T-helper 17 cell (primary cell): ENCODE measurements around the gene NKAIN2. TPM values are rescaled to one million over a fixed set of nuclear protein-coding genes. Genes with fewer than 3 reads are reported as not detected.
"Not testable (repeated sequence)": the region's sequence is repeated elsewhere in the genome, so short reads cannot be mapped to it uniquely, and the experiment has no call there.

Source experiments
- ATAC-seq: fragments of 150-1000 bp; cut with Tn5 transposase; 2 replicates; pipeline ENCODE4 v1.10.0; 2021; ENCODE audit warnings: mild to moderate bottlenecking, moderate library complexity
- DNase-seq, 3 donors: peaks; one replicate each; pipeline versions ENCODE4 v3.0.0 to v3.0.0-alpha.2; 2020 to 2021
- H3K9me3 ChIP-seq: one replicate; pipeline ENCODE4 v1.7.0; 2013; ENCODE audit warnings: low read length, mild to moderate bottlenecking; ENCODE audit not compliant: control insufficient read depth, poor library complexity, severe bottlenecking
- H3K27ac Mint-ChIP-seq: one replicate; pipeline ENCODE4 v1.8.0; 2022; ENCODE audit warnings: mild to moderate bottlenecking, moderate library complexity, mixed read lengths
- H3K27me3 Mint-ChIP-seq: one replicate; pipeline ENCODE4 v1.8.0; 2022; ENCODE audit warnings: mixed read lengths
- H3K36me3 Mint-ChIP-seq: one replicate; pipeline ENCODE4 v1.8.0; 2022; ENCODE audit warnings: low read depth, mixed read lengths
- H3K4me1 Mint-ChIP-seq: one replicate; pipeline ENCODE4 v1.8.0; 2022; ENCODE audit warnings: mild to moderate bottlenecking, mixed read lengths
- H3K4me3 Mint-ChIP-seq: one replicate; pipeline ENCODE4 v1.8.0; 2022; ENCODE audit warnings: mild to moderate bottlenecking, moderate library complexity, mixed read lengths
- total RNA-seq, 4 donors: library from RNA in 2 of 4; stranded (reverse) in 2 of 4; gene quantifications; one replicate each; pipeline ENCODE4 v1.2.3 and lab custom pipeline; 2022 to 2026

The NKAIN2 gene
- total RNA-seq, 2 donors from 2014 or later = 0.13 TPM; not detected in 1

GRCh38 chr6:123909989-123910388, 106.3 kb downstream of the NKAIN2 start:
- no peaks in the 10 kb centered on the region for H3K27me3 Mint-ChIP-seq
- DNase-seq (no peak), ATAC-seq (no peak)
- no peak overlapping the region for H3K27ac Mint-ChIP-seq
- no peaks in the 10 kb centered on the region for H3K36me3 Mint-ChIP-seq
- no peaks in the 10 kb centered on the region for H3K4me1 Mint-ChIP-seq
- H3K4me3 Mint-ChIP-seq = no peak overlapping the region
- no peaks in the 10 kb centered on the region for H3K9me3 ChIP-seq

GRCh38 chr6:123913863-123914262, 110.2 kb downstream of the NKAIN2 start:
- no peak overlapping the region for H3K4me3 Mint-ChIP-seq
- H3K4me1 Mint-ChIP-seq = no peaks in the 10 kb centered on the region
- H3K27ac Mint-ChIP-seq = no peak overlapping the region
- no peaks in the 10 kb centered on the region for H3K9me3 ChIP-seq
- ATAC-seq = no peak
- no peak for DNase-seq
- H3K36me3 Mint-ChIP-seq = no peaks in the 10 kb centered on the region
- H3K27me3 Mint-ChIP-seq = no peaks in the 10 kb centered on the region

GRCh38 chr6:123923379-123923778, 119.7 kb downstream of the NKAIN2 start:
- not testable (repeated sequence) for H3K36me3 Mint-ChIP-seq, ATAC-seq, H3K4me3 Mint-ChIP-seq, H3K27me3 Mint-ChIP-seq, DNase-seq, H3K9me3 ChIP-seq, H3K27ac Mint-ChIP-seq, H3K4me1 Mint-ChIP-seq

DNA sequence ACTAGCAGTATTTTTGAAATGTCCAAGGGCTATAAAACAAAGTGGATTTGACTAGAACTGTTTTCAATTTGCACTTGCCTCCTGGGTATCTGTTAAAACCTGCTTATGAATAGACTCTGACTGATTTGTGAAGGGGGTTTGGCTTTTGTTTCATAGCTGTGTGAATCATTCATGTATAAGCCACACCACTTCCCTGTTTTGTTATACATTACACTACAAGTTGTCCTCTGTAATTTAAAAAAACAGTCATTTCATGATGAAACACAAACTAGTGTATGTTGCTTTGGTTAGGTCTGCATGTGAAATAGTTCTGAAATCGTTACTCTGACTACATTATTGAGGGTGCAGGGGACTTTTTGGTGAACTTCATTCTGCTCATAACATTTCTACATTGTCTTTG, 121.7 kb downstream of the NKAIN2 start:
- DNase-seq (no peak), ATAC-seq (no peak)
- no peaks in the 10 kb centered on the region for H3K36me3 Mint-ChIP-seq
- no peaks in the 10 kb centered on the region for H3K27me3 Mint-ChIP-seq
- no peak overlapping the region for H3K4me3 Mint-ChIP-seq
- no peaks in the 10 kb centered on the region for H3K4me1 Mint-ChIP-seq
- H3K9me3 ChIP-seq = no peaks in the 10 kb centered on the region
- no peak overlapping the region for H3K27ac Mint-ChIP-seq

GRCh38 chr6:123925842-123926399, 122.3 kb downstream of the NKAIN2 start:
- Mint-ChIP-seq H3K27me3 (no peaks in the 10 kb centered on the region), H3K27ac (no peak overlapping the region), H3K36me3 (no peaks in the 10 kb centered on the region), H3K4me3 (no peak overlapping the region), H3K4me1 (no peaks in the 10 kb centered on the region)
- H3K9me3 ChIP-seq = no peaks in the 10 kb centered on the region
- ATAC-seq (no peak), DNase-seq (no peak)

DNA sequence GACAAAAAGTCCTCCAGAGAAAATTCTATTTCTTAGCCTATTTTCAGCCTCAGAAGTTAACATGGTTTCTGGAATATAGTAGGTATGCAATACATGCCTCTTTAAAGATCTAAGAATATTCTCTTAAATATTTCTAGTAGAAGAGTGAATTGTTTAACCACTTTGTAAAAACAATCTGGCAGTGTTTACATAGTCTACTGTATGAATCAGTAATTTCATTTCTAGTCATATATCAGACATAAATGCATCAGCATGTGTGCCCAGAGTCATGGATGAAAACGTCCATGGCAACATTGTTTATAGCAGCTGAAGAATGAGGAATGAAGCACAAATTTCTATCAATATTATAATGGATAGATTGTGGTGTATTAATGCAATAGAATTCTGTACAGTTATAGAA, 124.9 kb downstream of the NKAIN2 start:
- H3K27me3 Mint-ChIP-seq = no peaks in the 10 kb centered on the region
- no peak overlapping the region for H3K4me3 Mint-ChIP-seq
- no peaks in the 10 kb centered on the region for H3K4me1 Mint-ChIP-seq
- H3K27ac Mint-ChIP-seq = no peak overlapping the region
- H3K36me3 Mint-ChIP-seq = no peaks in the 10 kb centered on the region
- no peak for ATAC-seq
- no peak for DNase-seq
- H3K9me3 ChIP-seq = no peaks in the 10 kb centered on the region

DNA sequence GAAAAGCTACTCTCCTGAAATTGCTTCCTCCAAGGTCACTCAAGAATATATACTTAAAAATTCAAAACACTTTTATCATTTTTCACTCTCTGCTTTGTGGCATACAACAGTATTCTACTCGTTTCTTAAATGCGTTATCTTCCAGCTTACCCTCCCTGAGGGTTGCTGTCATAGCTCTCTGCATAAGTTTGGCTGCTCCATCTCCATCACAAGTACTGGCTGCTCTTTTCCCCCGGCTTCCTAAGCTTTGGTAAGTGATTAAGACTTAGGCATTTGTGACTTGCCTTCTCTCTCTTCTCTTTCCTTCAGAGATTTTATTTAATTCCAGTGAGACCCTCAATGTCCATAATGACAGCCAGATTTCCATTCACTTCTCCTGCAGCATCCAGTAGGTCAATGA, 128.3 kb downstream of the NKAIN2 start:
- Mint-ChIP-seq H3K27ac (no peak overlapping the region), H3K4me3 (no peak overlapping the region), H3K27me3 (no peaks in the 10 kb centered on the region), H3K4me1 (no peaks in the 10 kb centered on the region), H3K36me3 (no peaks in the 10 kb centered on the region)
- ATAC-seq (no peak), DNase-seq (no peak)
- H3K9me3 ChIP-seq = no peaks in the 10 kb centered on the region

DNA sequence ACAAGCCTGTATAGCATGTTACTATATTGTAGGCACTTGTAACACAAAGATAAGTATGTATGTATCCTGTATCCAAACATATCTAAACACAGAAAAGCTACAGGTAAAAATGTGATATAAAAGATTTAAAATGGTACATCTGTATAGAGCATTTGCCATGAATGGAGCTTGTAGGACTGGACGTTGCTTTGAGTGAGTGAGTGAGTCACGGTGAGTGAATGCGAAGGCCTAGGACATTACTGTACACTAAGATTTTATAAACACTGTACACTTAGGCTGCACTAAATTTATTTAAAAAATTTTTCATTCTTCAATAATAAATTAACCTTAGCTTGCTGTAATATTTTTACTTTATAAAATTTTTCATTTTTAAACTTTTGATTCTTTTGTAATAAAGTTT, 136.9 kb downstream of the NKAIN2 start:
- no peaks in the 10 kb centered on the region for H3K27me3 Mint-ChIP-seq
- no peaks in the 10 kb centered on the region for H3K9me3 ChIP-seq
- H3K4me1 Mint-ChIP-seq = no peaks in the 10 kb centered on the region
- no peak overlapping the region for H3K27ac Mint-ChIP-seq
- ATAC-seq = no peak
- DNase-seq = no peak
- no peak overlapping the region for H3K4me3 Mint-ChIP-seq
- H3K36me3 Mint-ChIP-seq = no peaks in the 10 kb centered on the region

DNA sequence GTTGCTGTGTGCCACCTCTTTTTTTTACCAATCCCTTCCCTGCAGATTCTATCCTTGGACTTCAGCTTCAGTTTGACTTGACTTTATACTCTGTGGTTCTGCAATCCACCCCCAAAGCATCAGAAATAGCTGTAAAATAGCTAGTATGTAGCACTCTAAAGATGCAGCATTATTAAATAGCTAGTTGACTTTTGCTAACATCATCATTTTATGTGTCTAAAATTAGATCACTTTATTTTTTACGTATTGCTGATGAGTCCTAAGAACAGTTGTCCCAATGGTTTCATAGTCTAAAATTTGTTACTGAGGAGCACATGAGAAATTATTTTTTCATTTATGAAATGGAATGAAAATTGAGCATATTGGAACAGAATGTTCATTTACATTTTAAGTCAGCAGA, 138.2 kb downstream of the NKAIN2 start:
- H3K4me1 Mint-ChIP-seq = no peaks in the 10 kb centered on the region
- H3K27me3 Mint-ChIP-seq = no peaks in the 10 kb centered on the region
- no peak overlapping the region for H3K27ac Mint-ChIP-seq
- H3K9me3 ChIP-seq = no peaks in the 10 kb centered on the region
- no peak overlapping the region for H3K4me3 Mint-ChIP-seq
- no peak for DNase-seq
- H3K36me3 Mint-ChIP-seq = no peaks in the 10 kb centered on the region
- no peak for ATAC-seq

DNA sequence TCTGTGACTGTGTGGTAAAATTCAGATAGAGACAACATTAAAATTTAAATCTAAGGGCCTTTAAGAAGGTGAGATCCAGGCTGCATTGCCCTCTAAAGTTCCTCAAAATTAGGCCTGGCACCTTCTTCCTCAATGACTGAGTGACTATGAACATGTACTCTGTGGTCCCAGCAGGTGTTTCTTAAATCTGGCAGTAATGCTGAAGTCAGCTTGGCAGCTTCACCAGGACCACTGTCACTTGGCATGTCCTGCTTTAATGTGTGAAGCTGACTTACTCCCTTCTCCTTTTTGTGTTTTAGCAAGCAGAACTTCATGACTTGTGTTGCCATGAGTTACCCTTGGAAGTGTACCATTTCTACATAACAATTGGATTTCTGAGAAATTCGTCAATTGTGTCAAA, 141.7 kb downstream of the NKAIN2 start:
- Mint-ChIP-seq H3K4me1 (no peaks in the 10 kb centered on the region), H3K27ac (no peak overlapping the region), H3K27me3 (no peaks in the 10 kb centered on the region), H3K4me3 (no peak overlapping the region), H3K36me3 (no peaks in the 10 kb centered on the region)
- ATAC-seq (no peak), DNase-seq (no peak)
- H3K9me3 ChIP-seq = no peaks in the 10 kb centered on the region

- no peaks in the 10 kb centered on the region for H3K9me3 ChIP-seq
- no peaks in the 10 kb centered on the region for H3K27me3 Mint-ChIP-seq
- DNase-seq (no peak), ATAC-seq (no peak)
- no peak overlapping the region for H3K27ac Mint-ChIP-seq
- H3K36me3 Mint-ChIP-seq = no peaks in the 10 kb centered on the region
- H3K4me3 Mint-ChIP-seq = no peak overlapping the region
- H3K4me1 Mint-ChIP-seq = no peaks in the 10 kb centered on the region
These were observed 150.3 kb downstream of the NKAIN2 start for GRCh38 chr6:123953920-123954319.

- no peaks in the 10 kb centered on the region for H3K9me3 ChIP-seq
- H3K4me1 Mint-ChIP-seq = no peaks in the 10 kb centered on the region
- no peak for DNase-seq
- no peak for ATAC-seq
- H3K36me3 Mint-ChIP-seq = no peaks in the 10 kb centered on the region
- no peak overlapping the region for H3K27ac Mint-ChIP-seq
- H3K27me3 Mint-ChIP-seq = no peaks in the 10 kb centered on the region
- no peak overlapping the region for H3K4me3 Mint-ChIP-seq
These were observed 153.0 kb downstream of the NKAIN2 start for GRCh38 chr6:123956492-123957139.

DNA sequence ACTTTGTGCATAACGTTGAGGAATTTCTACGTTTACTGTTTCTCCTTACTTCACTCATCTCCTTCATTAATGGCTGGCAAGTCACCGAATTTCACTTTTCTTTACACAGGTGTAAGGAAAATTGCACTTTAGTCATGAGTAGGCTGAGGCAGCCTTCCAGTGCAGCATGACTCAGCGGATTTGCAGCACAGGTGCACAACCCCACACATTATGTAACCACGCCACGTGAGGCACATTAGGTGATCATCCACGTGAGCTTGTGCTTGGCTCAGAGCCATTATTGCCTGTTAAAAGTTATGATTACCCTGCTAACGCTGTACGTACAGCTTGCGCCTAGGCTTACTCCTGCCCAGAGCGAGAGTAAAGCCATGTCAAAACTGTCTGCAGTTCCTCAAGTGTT, 158.8 kb downstream of the NKAIN2 start:
- H3K4me1 Mint-ChIP-seq = no peaks in the 10 kb centered on the region
- no peaks in the 10 kb centered on the region for H3K9me3 ChIP-seq
- H3K4me3 Mint-ChIP-seq = no peak overlapping the region
- ATAC-seq (no peak), DNase-seq (no peak)
- H3K27me3 Mint-ChIP-seq = no peaks in the 10 kb centered on the region
- H3K27ac Mint-ChIP-seq = no peak overlapping the region
- no peaks in the 10 kb centered on the region for H3K36me3 Mint-ChIP-seq

DNA sequence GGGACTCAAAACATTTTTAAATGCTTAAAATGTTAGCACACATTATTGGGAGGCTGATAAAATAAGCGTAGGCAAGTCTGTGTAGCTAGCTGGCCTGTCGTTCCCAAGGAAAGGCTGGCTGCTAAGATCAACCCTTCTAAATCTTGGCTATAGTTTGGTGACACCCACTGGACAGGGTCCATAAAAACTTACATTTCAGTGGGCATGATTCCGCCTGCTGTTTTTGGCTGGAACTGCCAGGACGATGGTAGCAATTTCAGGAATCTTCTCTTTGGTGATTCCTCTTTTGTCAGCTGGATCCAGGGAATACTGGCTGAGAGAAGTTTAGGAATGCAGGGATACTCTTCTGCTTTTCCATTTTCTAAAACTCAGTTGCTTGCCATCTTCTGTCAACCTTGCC, 162.2 kb downstream of the NKAIN2 start:
- H3K36me3 Mint-ChIP-seq = no peaks in the 10 kb centered on the region
- H3K9me3 ChIP-seq = no peaks in the 10 kb centered on the region
- H3K4me3 Mint-ChIP-seq = no peak overlapping the region
- DNase-seq = no peak
- no peak overlapping the region for H3K27ac Mint-ChIP-seq
- H3K4me1 Mint-ChIP-seq = no peaks in the 10 kb centered on the region
- no peaks in the 10 kb centered on the region for H3K27me3 Mint-ChIP-seq
- ATAC-seq = no peak
